ENCODE data around the gene MYO5C.

The MYO5C gene

GRCh38 chr15:52164631-52165265 is 130.9 kb downstream of the MYO5C start:
- TF ChIP-seq, protein P1, sequence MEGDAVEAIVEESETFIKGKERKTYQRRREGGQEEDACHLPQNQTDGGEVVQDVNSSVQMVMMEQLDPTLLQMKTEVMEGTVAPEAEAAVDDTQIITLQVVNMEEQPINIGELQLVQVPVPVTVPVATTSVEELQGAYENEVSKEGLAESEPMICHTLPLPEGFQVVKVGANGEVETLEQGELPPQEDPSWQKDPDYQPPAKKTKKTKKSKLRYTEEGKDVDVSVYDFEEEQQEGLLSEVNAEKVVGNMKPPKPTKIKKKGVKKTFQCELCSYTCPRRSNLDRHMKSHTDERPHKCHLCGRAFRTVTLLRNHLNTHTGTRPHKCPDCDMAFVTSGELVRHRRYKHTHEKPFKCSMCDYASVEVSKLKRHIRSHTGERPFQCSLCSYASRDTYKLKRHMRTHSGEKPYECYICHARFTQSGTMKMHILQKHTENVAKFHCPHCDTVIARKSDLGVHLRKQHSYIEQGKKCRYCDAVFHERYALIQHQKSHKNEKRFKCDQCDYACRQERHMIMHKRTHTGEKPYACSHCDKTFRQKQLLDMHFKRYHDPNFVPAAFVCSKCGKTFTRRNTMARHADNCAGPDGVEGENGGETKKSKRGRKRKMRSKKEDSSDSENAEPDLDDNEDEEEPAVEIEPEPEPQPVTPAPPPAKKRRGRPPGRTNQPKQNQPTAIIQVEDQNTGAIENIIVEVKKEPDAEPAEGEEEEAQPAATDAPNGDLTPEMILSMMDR (IDR thresholded peaks at IDR 0.05; ENCODE audit: control insufficient read depth, insufficient read depth, low read depth, low read length, missing control alignments) = no peak
- H3K4me3 ChIP-seq (ENCODE audit: control insufficient read depth, low read depth, low read length) = no peak overlapping the region

DNA sequence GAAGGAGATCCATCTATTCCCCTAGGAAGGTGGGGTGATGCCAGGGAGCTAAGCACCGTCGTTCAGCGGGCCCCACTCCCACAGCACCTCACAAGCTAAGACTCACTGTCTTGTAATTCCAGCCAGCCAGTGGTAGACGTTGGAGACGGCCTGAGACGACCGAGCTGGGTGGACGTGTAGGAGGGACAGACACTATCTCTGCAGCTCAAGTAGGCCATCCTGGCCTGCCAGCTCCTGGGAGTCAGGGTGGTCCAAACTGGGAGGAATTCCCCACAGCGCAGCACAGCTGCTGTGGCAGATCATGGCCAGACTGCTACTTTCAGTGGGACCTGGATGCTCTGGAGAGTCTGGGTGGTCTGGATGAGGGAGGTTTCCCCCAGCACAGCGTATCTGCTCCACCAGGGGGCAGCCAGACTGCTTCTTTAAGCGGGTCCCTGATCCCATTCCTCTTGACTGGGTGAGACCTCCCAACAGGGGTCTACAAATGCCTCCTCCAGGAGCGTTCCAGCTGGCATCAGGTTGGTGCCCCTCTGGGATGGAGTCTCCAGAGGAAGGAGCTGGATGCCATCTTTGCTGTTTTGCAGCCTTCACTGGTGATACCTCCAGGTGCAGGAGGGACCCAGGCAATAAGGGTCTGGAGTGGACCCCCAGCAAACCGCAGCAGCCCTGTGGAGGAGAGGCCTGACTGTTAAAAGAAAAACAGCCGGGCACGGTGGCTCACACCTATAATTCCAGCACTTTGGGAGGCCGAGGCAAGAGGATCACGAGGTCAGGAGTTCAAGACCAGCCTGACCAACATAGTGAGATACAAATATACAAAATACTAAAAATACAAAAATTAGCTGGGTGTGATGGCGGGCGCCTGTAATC is 132.0 kb downstream of the MYO5C start:
- TF ChIP-seq, protein P1 (IDR thresholded peaks at IDR 0.05; ENCODE audit: control insufficient read depth, insufficient read depth, low read depth, low read length, missing control alignments) = no peak
- no peak overlapping the region for H3K4me3 ChIP-seq (ENCODE audit: control insufficient read depth, low read depth, low read length)
- DNase-seq (ENCODE audit: low read depth) = no peak

More at GRCh38 chr15:52164631-52165265, 130.9 kb downstream of the MYO5C start:
- no peak for DNase-seq (ENCODE audit: low read depth)

DNA sequence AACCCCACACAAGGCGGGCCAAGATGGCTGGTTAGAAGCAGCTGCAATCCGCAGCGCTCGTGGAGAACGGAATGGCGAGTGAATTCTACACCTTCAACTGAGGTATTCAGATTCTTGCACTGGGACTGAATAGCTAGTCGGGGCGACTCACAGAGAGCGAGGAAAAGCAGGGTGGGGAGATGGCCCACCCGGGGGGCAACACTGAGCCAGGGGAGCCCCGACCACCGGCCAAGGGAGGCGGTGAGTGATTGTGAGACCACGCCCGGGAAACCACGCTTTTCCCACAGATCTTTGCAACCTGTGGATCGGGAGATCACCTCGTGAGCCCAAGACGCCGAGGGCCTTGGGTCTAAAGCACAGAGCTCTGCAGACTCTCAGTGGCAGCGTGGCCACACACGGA is 132.7 kb downstream of the MYO5C start:
- TF ChIP-seq, protein P1 (IDR thresholded peaks at IDR 0.05; ENCODE audit: control insufficient read depth, insufficient read depth, low read depth, low read length, missing control alignments) = no peak
- no peak overlapping the region for H3K4me3 ChIP-seq (ENCODE audit: control insufficient read depth, low read depth, low read length)
- DNase-seq (ENCODE audit: low read depth) = no peak

DNA sequence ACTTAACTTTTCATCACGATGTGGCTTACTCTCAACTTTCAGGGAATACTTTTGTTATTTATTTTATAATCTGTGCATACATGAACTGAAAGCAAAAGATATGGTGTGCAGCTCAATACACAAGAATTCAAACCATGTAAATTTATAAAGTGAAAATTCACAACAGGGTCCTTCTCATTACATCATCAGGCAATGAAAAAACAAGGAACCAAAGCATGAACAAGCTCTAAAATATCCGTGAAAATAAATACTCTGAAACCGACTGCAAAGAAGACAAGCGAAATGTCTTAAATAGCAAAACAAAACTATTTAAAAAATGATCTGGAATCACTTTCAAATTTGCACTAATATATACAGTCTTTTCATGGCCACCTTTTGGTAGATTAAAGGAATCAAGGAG is 133.3 kb downstream of the MYO5C start:
- no peak for DNase-seq (ENCODE audit: low read depth)
- TF ChIP-seq, protein P1 (IDR thresholded peaks at IDR 0.05; ENCODE audit: control insufficient read depth, insufficient read depth, low read depth, low read length, missing control alignments) = no peak
- H3K4me3 ChIP-seq (ENCODE audit: control insufficient read depth, low read depth, low read length) = no peak overlapping the region

- TF ChIP-seq, protein P1 (IDR thresholded peaks at IDR 0.05; ENCODE audit: control insufficient read depth, insufficient read depth, low read depth, low read length, missing control alignments) = no peak
- no peak for DNase-seq (ENCODE audit: low read depth)
- H3K4me3 ChIP-seq (ENCODE audit: control insufficient read depth, low read depth, low read length) = no peak overlapping the region
Observed at GRCh38 chr15:52161406-52161966, 134.1 kb downstream of the MYO5C start.

DNA sequence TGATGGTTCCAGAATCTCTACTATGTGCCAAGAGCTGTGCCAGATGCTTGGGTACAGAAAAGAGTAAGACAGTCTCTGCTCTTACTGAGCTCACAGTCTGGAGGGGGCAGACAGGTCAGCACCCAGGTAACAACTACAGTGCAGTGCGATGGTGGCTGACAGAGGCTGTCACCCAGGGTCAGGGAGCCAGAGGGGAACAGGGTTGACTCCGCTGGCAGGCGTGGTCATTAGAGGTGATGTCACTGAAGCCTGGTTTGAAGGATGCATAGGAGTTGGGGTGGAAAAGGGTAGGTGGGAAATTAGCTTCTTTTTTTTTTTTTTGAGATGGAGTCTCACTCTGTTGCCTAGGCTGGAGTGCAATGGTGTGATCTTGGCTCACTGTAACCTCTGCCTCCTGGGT is 136.0 kb downstream of the MYO5C start:
- TF ChIP-seq, protein P1 (IDR thresholded peaks at IDR 0.05; ENCODE audit: control insufficient read depth, insufficient read depth, low read depth, low read length, missing control alignments) = no peak

More for the DNA sequence above, 136.0 kb downstream of the MYO5C start:
- no peak for DNase-seq (ENCODE audit: low read depth)
- no peak overlapping the region for H3K4me3 ChIP-seq (ENCODE audit: control insufficient read depth, low read depth, low read length)
